Neural cell (in vitro differentiated cells): ENCODE measurements around the gene ZCCHC13. TPM values are rescaled to one million over a fixed set of nuclear protein-coding genes. Genes with fewer than 3 reads are reported as not detected.
"Not testable (repeated sequence)": the region's sequence is repeated elsewhere in the genome, so short reads cannot be mapped to it uniquely, and the experiment has no call there.

ENCODE experiments used
- H2AFZ ChIP-seq: fragments of 200-600, 300-800 bp; sonication (generic), shearing (Covaris generic); 2 replicates; pipeline ENCODE4 v1.6.0; 2014; ENCODE audit warnings: low read depth, mild to moderate bottlenecking, antibody characterized with exemption, low read length, moderate library complexity
- H3F3A ChIP-seq: fragments of 200-600 bp; shearing (Covaris generic); 2 replicates; pipeline ENCODE4 v1.6.1; 2016; ENCODE audit warnings: mild to moderate bottlenecking, moderate library complexity, mixed read lengths, antibody characterized with exemption, low read length; ENCODE audit not compliant: insufficient read depth, poor library complexity, severe bottlenecking
- H3K27ac ChIP-seq: fragments of 200-600, 300-800 bp; sonication (generic), shearing (Covaris generic); 2 replicates; pipeline ENCODE4 v1.5.1; 2014; ENCODE audit warnings: mild to moderate bottlenecking, low read length, moderate library complexity
- H3K27me3 ChIP-seq: fragments of 300-800, 200-600 bp; sonication (generic), shearing (Covaris generic); 2 replicates; pipeline ENCODE4 v1.6.0; 2014; ENCODE audit warnings: mild to moderate bottlenecking, low read depth, low read length, moderate library complexity; ENCODE audit not compliant: insufficient read depth
- H3K36me3 ChIP-seq: fragments of 300-800, 200-600 bp; sonication (generic), shearing (Covaris generic); 2 replicates; pipeline ENCODE4 v1.5.1; 2014; ENCODE audit warnings: mild to moderate bottlenecking, antibody characterized with exemption, low read length, moderate library complexity; ENCODE audit not compliant: insufficient read depth
- H3K4me2 ChIP-seq: fragments of 300-800, 200-600 bp; sonication (generic), shearing (Covaris generic); 2 replicates; pipeline ENCODE4 v1.6.0; 2014; ENCODE audit warnings: mild to moderate bottlenecking, low read length
- H3K4me3 ChIP-seq: fragments of 300-800, 200-600 bp; sonication (generic), shearing (Covaris generic); 2 replicates; pipeline ENCODE4 v1.5.1; 2014; ENCODE audit warnings: mild to moderate bottlenecking, low read length, moderate library complexity
- H3K79me2 ChIP-seq: fragments of 200-600 bp; shearing (Covaris generic); replicated peaks from 2 replicates; pipeline ENCODE4 v1.6.0; 2014; ENCODE audit warnings: mild to moderate bottlenecking, low read length, moderate library complexity; ENCODE audit not compliant: insufficient read depth
- H3K9ac ChIP-seq: fragments of 300-800, 200-600 bp; sonication (generic), shearing (Covaris generic); 2 replicates; pipeline ENCODE4 v1.6.1; 2016; ENCODE audit warnings: mild to moderate bottlenecking, low read length, mixed read lengths
- H3K9me2 ChIP-seq: fragments of 200-600 bp; shearing (Covaris generic); 2 replicates; pipeline ENCODE4 v1.6.1; 2016; ENCODE audit warnings: mild to moderate bottlenecking, low read length, mixed read lengths; ENCODE audit not compliant: insufficient read depth
- H3K9me3 ChIP-seq: fragments of 200-600, 300-800 bp; sonication (generic), shearing (Covaris generic); 2 replicates; pipeline ENCODE4 v1.6.1; 2016; ENCODE audit warnings: mild to moderate bottlenecking, mixed run types, low read length, moderate library complexity, mixed read lengths
- H4K20me1 ChIP-seq: fragments of 200-600 bp; shearing (Covaris generic); 2 replicates; pipeline ENCODE4 v1.6.1; 2016; ENCODE audit warnings: mild to moderate bottlenecking, mixed run types; ENCODE audit not compliant: insufficient read depth
- EP300 ChIP-seq: fragments of 450-650 bp; conservative IDR thresholded peaks from 2 replicates; pipeline ENCODE4 v1.6.1; 2014; ENCODE audit warnings: antibody characterized with exemption, mild to moderate bottlenecking, moderate library complexity; ENCODE audit not compliant: poor library complexity, severe bottlenecking
- EZH2 ChIP-seq: fragments of 200-600, 300-800 bp; shearing (Covaris generic), sonication (generic); IDR thresholded peaks from 2 replicates; pipeline ENCODE4 v1.6.1; 2014; ENCODE audit warnings: antibody characterized with exemption, low read length, borderline replicate concordance, mild to moderate bottlenecking; ENCODE audit not compliant: insufficient read depth, poor library complexity, severe bottlenecking
- MXI1 ChIP-seq: fragments of 450-650 bp; conservative IDR thresholded peaks from 2 replicates; pipeline ENCODE4 v1.6.1; 2014; ENCODE audit warnings: antibody characterized with exemption, mild to moderate bottlenecking; ENCODE audit not compliant: poor library complexity, severe bottlenecking
- POLR2AphosphoS5 ChIP-seq: IDR thresholded peaks from 2 replicates; pipeline ENCODE4 v1.6.1; 2012
- RAD21 ChIP-seq: fragments of 450-650 bp; conservative IDR thresholded peaks from 2 replicates; pipeline ENCODE4 v1.6.1; 2014; ENCODE audit warnings: antibody characterized with exemption, mild to moderate bottlenecking, moderate library complexity
- REST ChIP-seq: IDR thresholded peaks from 2 replicates; pipeline ENCODE4 v1.6.1; 2012; ENCODE audit warnings: borderline replicate concordance
- SMC3 ChIP-seq: fragments of 450-650 bp; conservative IDR thresholded peaks from 2 replicates; pipeline ENCODE4 v1.6.1; 2014; ENCODE audit warnings: antibody characterized with exemption, mild to moderate bottlenecking, moderate library complexity; ENCODE audit not compliant: poor library complexity
- TAF1 ChIP-seq: IDR thresholded peaks from 2 replicates; pipeline ENCODE4 v1.6.1; 2012; ENCODE audit warnings: low read depth
- polyA minus RNA-seq: library from RNA; depleted of rRNA, polyadenylated mRNA; stranded (reverse); fragments of >200 nt; gene quantifications from 2 replicates; pipeline ENCODE4 v1.2.3, GENCODE V29; 2014
- polyA plus RNA-seq: library from polyadenylated mRNA; depleted of rRNA; stranded (reverse); fragments of >200 nt; gene quantifications from 2 replicates; pipeline ENCODE4 v1.2.3, GENCODE V29; 2014
- TF ChIP-seq, protein P1 (sequence below): fragments of 450-650 bp; IDR thresholded peaks from 2 replicates; pipeline ENCODE4 v1.5.1; 2014; ENCODE audit warnings: antibody characterized with exemption, mild to moderate bottlenecking, moderate library complexity; ENCODE audit not compliant: poor library complexity, severe bottlenecking

ZCCHC13 gene
- polyA plus RNA-seq (not detected in 2 replicates), polyA minus RNA-seq (not detected in 2 replicates)

- no peak within 1 kb of the TSS for H3K4me2 ChIP-seq
- no peak within 1 kb of the TSS for H3K27ac ChIP-seq
- no peaks in the 10 kb centered on the region for H3K9me3 ChIP-seq
- H3K79me2 ChIP-seq = no peaks in the 10 kb centered on the region
- no peaks in the 10 kb centered on the region for H4K20me1 ChIP-seq
- H2AFZ ChIP-seq = no peak within 1 kb of the TSS
- H3K27me3 ChIP-seq = no peaks in the 10 kb centered on the region
- no peaks in the 10 kb centered on the region for H3K36me3 ChIP-seq
- H3K9me2 ChIP-seq = no peaks in the 10 kb centered on the region
- H3K9ac ChIP-seq = no peak within 1 kb of the TSS
- TF ChIP-seq RAD21 (no peak), REST (no peak), EP300 (no peak), SMC3 (no peak), POLR2AphosphoS5 (no peak), EZH2 (no peak), MXI1 (no peak), TAF1 (no peak)
- TF ChIP-seq, protein P1, sequence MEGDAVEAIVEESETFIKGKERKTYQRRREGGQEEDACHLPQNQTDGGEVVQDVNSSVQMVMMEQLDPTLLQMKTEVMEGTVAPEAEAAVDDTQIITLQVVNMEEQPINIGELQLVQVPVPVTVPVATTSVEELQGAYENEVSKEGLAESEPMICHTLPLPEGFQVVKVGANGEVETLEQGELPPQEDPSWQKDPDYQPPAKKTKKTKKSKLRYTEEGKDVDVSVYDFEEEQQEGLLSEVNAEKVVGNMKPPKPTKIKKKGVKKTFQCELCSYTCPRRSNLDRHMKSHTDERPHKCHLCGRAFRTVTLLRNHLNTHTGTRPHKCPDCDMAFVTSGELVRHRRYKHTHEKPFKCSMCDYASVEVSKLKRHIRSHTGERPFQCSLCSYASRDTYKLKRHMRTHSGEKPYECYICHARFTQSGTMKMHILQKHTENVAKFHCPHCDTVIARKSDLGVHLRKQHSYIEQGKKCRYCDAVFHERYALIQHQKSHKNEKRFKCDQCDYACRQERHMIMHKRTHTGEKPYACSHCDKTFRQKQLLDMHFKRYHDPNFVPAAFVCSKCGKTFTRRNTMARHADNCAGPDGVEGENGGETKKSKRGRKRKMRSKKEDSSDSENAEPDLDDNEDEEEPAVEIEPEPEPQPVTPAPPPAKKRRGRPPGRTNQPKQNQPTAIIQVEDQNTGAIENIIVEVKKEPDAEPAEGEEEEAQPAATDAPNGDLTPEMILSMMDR = no peak
- no peaks in the 10 kb centered on the region for H3F3A ChIP-seq
- no peak within 1 kb of the TSS for H3K4me3 ChIP-seq
These were observed at the start of gene ZCCHC13 for GRCh38 chrX:74304016-74304415. Gene ZCCHC13, plus strand, starts transcription at chrX:74304180. Its CDS starts 87 bp downstream, at chrX:74304267.

GRCh38 chrX:74258111-74258510 lies 45.9 kb upstream of the ZCCHC13 start:
- H3F3A ChIP-seq, H3K27ac ChIP-seq, H3K27me3 ChIP-seq, H3K4me2 ChIP-seq, H3K9me2 ChIP-seq, H4K20me1 ChIP-seq, H3K9me3 ChIP-seq, H3K36me3 ChIP-seq, H3K9ac ChIP-seq, H2AFZ ChIP-seq, H3K79me2 ChIP-seq, H3K4me3 ChIP-seq: not testable (repeated sequence)

- H3K27me3 ChIP-seq = no peaks in the 10 kb centered on the region
- H3K4me3 ChIP-seq = no peak overlapping the region
- H3K9me3 ChIP-seq = no peaks in the 10 kb centered on the region
- no peaks in the 10 kb centered on the region for H3K9me2 ChIP-seq
- H3K36me3 ChIP-seq = no peaks in the 10 kb centered on the region
- no peaks in the 10 kb centered on the region for H4K20me1 ChIP-seq
- no peak overlapping the region for H3K4me2 ChIP-seq
- H3K9ac ChIP-seq = no peak overlapping the region
- no peak overlapping the region for H2AFZ ChIP-seq
- H3K27ac ChIP-seq = no peak overlapping the region
- no peak for TF ChIP-seq SMC3
- TF ChIP-seq REST = no peak
- no peaks in the 10 kb centered on the region for H3F3A ChIP-seq
- no peaks in the 10 kb centered on the region for H3K79me2 ChIP-seq
These were observed 44.0 kb upstream of the ZCCHC13 start for GRCh38 chrX:74259885-74260491.
